ENCODE measurements around the gene TRAPPC1.
"Not testable (repeated sequence)": the region's sequence is repeated elsewhere in the genome, so short reads cannot be mapped to it uniquely, and the experiment has no call there.

Gene TRAPPC1, protein sequence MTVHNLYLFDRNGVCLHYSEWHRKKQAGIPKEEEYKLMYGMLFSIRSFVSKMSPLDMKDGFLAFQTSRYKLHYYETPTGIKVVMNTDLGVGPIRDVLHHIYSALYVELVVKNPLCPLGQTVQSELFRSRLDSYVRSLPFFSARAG

DNA sequence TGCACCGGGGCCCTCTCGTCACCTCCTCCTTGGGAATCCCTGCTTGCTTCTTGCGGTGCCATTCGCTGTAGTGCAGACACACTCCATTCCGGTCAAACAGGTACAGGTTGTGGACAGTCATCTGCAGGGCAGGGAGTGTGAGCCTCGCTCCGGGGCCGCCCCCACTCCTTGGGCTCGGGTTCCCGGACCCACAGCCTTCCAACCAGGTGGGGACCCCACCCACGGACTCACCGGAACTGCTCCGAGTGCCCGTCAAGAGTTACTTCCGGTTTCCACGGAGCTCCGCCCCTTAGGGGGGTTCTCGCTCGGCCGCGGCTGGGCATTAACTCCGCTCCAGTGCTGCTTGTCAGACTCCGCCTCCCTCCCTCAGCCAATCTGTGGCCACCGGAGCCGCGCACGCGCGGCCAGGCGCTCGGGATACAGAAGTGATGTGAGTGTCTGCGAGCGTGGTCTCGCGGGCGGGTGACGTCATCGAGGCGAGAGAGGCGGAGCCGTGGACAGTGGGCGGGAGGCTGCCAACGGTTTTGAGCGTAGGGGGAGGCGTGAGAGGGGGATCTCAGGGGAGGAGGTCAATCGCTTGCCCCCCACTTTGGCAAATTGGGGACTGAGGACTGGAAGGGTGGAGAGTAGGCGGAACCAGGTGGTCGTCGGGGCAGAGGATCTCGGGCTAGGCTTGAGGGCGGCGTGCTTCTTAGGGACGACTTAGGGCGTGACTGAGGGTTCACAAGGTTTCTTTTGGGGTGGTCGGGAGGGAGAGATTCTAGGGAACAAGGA lies at the start of gene TRAPPC1, which contains the start of gene CNTROB:
TRAPPC1 (minus strand) TSS at position 238 of the 774 bp plus-strand sequence; CDS start at position 121, 117 bp downstream.
CNTROB (plus strand) TSS at position 498 of the 774 bp plus-strand sequence. CDS start 874 bp downstream, outside the sequence.
- peak within 1 kb of the TSS; percentile 93 for H3K4me3 ChIP-seq (ENCODE audit: low read length)
- TF ChIP-seq ZNF274 (IDR thresholded peaks at IDR 0.05; ENCODE audit: low read depth, low read length): no peak

DNA sequence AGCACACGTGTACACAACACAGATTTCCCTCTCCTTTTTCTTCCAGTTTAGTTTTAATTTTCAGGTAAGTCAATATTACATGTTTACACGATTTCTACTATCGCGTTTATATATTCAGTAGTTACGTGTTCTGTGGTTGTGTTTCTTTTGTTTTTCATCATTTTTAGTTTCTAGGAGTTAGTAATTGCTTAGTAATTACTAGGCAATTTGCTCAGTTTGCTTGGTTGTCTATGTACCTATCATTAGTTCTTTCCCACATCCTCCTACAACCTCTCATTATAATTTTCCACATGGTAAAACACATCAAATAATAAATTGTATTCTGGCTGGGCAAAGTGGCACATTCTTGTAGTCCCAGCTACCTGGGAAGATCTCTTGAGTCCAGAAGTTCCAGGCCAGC lies 46.1 kb upstream of the TRAPPC1 start:
- no peak for TF ChIP-seq ZNF274 (IDR thresholded peaks at IDR 0.05; ENCODE audit: low read depth, low read length)
- H3K4me3 ChIP-seq (ENCODE audit: low read length): no peak overlapping the region

DNA sequence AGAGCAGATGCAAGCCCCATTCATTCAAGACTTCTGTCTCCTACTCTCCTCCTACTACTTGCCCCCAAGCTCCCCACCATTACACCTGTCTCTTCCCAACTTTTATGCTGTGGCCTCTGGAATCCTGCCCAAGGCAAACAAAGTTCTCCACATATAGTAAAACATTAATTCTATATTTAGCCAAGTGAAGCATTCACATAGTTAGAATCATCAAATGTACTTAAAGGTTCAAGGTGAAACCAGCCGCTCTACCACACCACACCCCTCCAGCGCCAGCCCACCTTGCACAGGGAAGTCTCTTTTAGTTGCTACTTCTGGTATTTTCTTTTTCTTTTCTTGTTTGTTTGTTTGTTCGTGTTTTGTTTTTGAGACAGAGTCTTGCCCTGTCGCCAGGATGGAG lies 45.3 kb upstream of the TRAPPC1 start:
- no peak for TF ChIP-seq ZNF274 (IDR thresholded peaks at IDR 0.05; ENCODE audit: low read depth, low read length)
- no peak overlapping the region for H3K4me3 ChIP-seq (ENCODE audit: low read length)

DNA sequence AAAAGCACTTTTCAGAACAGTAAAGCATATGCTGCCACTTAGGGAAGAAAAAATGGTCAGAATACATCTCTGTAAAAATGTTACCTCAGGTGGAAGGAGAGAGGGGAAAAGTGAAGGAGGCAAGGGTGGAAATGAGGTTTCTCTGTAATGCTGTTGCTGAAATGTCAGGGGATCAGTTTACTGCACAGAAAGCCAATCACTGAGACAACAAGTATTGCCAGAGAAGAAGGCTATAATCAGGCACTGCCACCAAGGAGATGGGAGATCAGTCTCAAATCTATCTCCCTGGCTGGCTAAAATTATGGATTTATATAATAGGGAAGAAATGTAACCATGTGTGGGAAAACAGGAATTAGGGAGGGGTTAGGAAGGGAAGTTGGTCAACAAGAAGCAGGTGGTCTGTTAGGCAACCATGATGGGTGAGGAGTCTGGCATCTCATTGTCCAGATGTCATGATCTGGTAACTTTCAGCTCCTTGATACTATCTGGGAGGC lies 42.9 kb upstream of the TRAPPC1 start:
- TF ChIP-seq ZNF274 (IDR thresholded peaks at IDR 0.05; ENCODE audit: low read depth, low read length): no peak
- no peak overlapping the region for H3K4me3 ChIP-seq (ENCODE audit: low read length)

DNA sequence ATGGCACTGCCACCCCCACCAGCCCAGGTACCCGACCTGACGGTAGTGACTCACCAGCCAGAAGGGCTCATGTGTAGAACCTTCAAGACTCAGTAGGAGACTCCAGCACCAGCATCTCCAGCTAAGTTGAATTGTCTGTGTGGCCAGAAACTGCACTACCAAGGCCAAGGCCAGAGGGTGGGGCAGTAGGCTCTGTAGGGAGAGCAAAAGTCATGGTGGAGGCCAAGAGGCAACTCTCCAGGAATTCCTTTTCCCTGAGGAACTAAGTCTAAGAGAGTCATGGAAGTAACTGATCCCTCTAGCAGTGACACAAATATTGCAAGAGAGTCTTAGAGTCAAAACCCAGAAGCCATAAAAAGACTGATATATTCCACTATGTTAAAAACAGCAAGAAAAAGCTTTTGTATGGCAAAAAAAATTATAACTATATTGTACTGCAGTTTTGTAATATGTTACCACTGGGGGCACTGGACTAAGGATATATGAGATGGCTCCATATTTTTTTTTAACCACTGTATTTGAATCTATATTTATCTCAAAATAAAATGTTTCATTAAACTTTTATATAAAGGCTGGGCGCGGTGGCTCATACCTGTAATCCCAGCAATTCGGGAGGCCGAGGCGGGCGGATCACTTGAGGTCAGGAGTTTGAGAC lies 40.5 kb upstream of the TRAPPC1 start:
- H3K4me3 ChIP-seq (ENCODE audit: low read length): no peak overlapping the region
- TF ChIP-seq ZNF274 (IDR thresholded peaks at IDR 0.05; ENCODE audit: low read depth, low read length): no peak

DNA sequence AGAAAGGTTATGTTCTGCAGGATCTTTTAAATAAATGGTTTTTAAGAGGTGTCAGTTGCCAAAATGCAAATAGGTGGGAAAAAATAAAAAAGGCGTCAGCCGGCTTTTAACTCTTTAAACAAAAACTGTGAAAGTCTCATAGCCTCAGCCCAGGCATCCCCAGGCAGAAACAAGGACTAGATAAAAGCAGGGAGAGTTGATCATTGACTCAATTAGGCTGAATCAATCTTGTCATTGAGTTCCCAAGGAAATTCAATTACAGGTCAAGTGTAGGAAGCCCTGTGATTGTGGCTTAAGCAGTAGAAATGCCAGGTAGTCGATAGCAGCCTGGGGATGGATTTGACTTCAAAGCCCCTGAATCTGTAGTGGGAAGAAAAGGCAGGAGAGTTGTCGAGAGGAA lies 39.9 kb upstream of the TRAPPC1 start:
- no peak overlapping the region for H3K4me3 ChIP-seq (ENCODE audit: low read length)
- no peak for TF ChIP-seq ZNF274 (IDR thresholded peaks at IDR 0.05; ENCODE audit: low read depth, low read length)

DNA sequence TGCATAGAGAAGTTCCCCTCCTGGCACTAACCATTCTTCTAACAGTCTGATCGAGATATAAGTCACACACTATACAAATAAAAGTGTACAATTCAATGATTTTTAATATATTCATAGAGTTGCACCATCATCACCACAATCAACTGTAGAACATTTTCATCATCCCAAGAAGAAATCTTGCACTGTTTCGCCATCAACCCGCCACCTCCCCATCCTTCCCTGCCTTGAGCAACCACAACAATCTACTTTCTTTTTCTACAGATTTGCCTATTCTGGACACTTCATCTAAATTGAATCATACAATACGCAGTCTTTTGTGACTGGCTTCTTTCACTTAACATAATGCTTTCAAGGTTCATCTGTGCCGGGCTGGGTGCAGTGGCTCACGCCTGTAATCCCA lies 37.7 kb upstream of the TRAPPC1 start:
- no peak for TF ChIP-seq ZNF274 (IDR thresholded peaks at IDR 0.05; ENCODE audit: low read depth, low read length)

DNA sequence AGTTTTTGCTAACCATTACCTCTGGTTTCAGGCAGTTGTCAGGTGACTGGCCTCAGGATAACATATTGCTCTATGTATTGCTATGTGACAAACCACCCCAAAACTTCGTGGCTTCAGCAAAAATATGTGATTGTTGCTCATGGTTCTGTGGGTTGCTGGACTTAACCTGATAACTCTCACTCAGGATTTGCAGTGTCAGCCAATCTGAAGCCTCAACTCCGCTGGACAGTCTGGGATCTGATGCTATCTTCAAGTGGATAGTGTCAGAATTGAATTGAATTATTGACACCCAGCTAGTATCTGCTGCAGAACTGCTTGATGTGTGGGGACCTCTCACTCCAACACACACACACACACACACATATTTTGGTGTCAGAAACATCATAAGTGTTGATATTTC lies 36.0 kb upstream of the TRAPPC1 start:
- no peak overlapping the region for H3K4me3 ChIP-seq (ENCODE audit: low read length)
- TF ChIP-seq ZNF274 (IDR thresholded peaks at IDR 0.05; ENCODE audit: low read depth, low read length): no peak

More for the DNA sequence above, 37.7 kb upstream of the TRAPPC1 start:
- no peak overlapping the region for H3K4me3 ChIP-seq (ENCODE audit: low read length)

DNA sequence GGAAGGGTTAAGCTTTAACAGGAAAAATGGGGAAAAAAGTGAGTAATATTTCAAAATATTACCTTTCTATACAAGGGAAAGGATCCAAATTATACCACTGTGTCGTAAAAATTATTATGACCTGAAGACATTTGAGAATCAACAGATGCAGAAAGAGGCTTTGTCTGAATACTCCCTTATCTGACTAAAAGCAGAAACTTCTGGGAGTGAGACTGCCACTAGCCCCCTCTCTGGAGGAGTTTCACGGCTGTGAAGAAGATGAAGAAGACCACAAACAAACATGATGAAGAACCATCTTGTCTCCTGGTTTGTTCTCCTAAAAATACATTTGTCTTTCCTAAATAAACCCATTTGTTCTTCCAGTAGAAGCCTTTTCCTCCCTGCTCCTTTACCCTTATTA lies 29.7 kb upstream of the TRAPPC1 start:
- no peak overlapping the region for H3K4me3 ChIP-seq (ENCODE audit: low read length)
- no peak for TF ChIP-seq ZNF274 (IDR thresholded peaks at IDR 0.05; ENCODE audit: low read depth, low read length)

DNA sequence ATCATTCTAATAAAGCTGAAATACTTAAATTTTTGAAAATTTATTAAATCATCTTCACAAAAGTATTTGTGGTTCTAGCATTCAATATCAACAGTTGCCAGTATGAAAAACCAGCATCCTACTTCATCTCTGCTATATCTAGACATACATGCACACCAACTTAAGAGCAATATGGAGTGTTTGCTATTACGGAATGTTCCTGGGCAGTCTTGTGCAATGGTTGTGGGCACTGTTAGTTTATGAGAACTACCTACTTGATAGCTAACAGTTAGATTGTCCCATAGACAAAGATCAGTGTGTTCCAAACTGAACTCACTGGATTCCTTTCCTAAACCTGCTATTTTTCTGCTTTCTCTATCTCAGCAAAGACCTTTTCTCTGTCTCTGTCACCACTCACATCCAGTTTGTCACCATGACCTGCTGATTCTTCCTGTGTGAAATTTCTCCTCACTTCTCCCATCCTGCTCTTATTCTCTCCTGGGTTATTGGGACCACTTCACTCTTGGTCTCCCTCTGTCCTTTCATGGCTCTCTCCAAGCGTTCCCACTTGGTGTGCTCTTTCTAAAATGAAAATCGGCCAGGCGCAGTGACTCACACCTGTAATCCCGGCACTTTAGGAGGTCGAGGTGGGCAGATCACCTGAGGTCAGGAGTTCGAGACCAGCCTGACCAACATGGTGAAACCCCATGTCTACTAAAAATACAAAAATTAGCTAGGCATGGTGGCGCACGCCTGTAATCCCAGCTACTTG lies 27.9 kb upstream of the TRAPPC1 start:
- no peak overlapping the region for H3K4me3 ChIP-seq (ENCODE audit: low read length)
- no peak for TF ChIP-seq ZNF274 (IDR thresholded peaks at IDR 0.05; ENCODE audit: low read depth, low read length)

DNA sequence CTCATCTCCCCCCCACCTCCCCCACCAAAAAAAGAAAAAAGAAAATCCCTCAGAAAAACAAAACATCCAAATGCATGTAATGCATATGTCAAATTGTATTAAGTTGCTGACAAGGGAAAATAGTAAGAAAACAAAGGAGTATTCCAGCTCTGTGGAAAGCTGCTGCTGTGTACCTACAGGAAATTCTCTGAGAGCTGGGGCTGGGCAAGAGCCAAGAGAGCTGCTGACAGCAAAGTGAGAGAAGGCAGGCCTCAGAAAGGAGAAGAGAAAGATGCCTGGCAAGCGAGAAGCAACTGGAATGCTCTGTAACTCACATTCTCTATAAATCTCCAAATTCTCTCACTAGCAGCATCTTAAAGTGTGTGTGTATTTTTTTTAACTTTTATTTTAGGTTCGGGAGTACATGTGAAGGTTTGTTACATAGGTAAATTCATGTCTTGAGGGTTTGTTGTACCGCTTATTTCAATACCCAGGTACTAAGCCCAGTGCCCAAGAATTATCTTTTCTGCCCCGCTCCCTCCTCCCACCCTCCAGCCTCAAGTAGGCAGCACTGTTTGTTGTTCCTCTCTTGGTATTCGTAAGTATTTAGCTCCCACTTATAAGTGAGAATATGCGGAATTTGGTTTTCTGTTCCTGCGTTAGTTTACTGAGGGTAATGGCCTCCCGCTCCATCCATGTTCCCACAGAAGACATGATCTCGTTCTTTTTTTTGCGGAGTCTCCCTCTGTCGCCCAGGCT lies 24.7 kb upstream of the TRAPPC1 start:
- no peak for TF ChIP-seq ZNF274 (IDR thresholded peaks at IDR 0.05; ENCODE audit: low read depth, low read length)
- no peak overlapping the region for H3K4me3 ChIP-seq (ENCODE audit: low read length)

DNA sequence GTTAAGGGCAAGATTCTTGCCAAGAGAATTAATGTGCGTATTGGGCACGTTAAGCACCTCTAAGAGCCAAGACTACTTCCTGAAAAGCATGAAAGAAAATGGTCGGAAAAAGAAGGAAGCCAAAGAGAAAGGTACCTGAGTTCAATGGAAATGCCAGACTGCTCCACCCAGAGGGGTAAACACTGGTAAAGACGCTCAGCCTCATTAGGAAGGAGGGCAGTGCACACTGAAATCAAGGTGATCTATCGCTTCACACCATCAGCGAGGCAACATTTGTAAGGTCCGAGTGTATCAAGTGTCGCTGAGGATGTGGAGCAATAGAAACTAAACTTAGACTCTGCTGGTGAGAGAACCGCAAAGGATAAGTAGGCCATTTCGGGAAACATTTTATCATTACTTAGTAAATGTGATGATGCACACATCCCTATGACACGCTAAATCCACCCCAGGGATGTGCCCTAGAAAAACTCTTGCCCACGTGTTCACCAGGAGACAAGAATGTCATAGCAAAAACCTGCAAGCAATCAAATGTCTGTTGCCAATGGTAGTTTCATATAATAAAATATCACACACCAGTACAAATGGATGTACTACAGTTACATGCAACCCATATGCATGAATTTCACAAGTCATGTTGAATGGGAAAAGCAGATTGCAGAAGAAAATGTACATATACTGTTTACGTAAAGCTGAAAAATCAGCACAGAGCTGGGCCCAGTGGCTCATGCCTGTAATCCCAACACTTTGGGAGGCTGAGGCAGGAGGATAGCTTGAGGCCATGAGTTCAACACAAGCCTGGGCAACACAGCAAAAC lies 23.9 kb upstream of the TRAPPC1 start:
- TF ChIP-seq ZNF274 (IDR thresholded peaks at IDR 0.05; ENCODE audit: low read depth, low read length): no peak
- H3K4me3 ChIP-seq (ENCODE audit: low read length): no peak overlapping the region

DNA sequence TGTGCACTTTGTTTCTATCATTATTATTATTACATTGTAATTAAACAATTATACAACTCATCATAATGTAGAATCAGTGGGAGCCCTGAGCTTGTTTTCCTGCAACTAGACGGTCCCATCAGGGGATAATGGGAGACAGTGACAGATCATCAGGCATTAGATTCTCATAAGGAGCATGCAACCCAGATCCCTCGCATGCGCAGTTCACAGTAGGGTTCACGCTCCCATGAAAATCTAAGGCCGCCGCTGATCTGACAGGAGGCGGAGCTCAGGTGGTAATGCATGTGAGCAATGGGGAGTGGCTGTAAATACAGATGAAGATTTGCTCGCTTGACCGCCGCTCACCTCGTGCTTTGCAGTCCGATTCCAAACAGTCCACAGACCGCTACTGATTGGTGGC lies 21.5 kb upstream of the TRAPPC1 start:
- H3K4me3 ChIP-seq (ENCODE audit: low read length): not testable (repeated sequence)
